ENCODE measurements around the gene CRAMP1.

The CRAMP1 gene

GRCh38 chr16:1724491-1724890, 112.3 kb downstream of the CRAMP1 start:
- no peak for TF ChIP-seq CTCF (IDR thresholded peaks at IDR 0.05; ENCODE audit: low read depth, low read length)
- DNase-seq (ENCODE audit: extremely low read depth, low read depth) = no peak

GRCh38 chr16:1726661-1727502, 114.7 kb downstream of the CRAMP1 start:
- TF ChIP-seq CTCF (IDR thresholded peaks at IDR 0.05; ENCODE audit: low read depth, low read length) = no peak
- no peak for DNase-seq (ENCODE audit: extremely low read depth, low read depth)

Data from AG09319 (cell line).